Osteoblast (primary cell): ENCODE results near the gene CYP46A1. TPM values are rescaled to one million over a fixed set of nuclear protein-coding genes. Genes with fewer than 3 reads are reported as not detected.

Experiments used
- DNase-seq: peaks from one replicate; pipeline ENCODE4 v3.0.0; 2011; ENCODE audit warnings: low spot score, mixed read lengths; ENCODE audit not compliant: insufficient read length; ENCODE audit errors: missing footprints
- H2AFZ ChIP-seq: 2 replicates; pipeline ENCODE4 v1.6.0; 2011; ENCODE audit warnings: mild to moderate bottlenecking, low read length
- H3K27ac ChIP-seq: 2 replicates; pipeline ENCODE4 v1.5.1; 2011; ENCODE audit warnings: mild to moderate bottlenecking, low read depth, low read length, moderate library complexity
- H3K27me3 ChIP-seq: 2 replicates; pipeline ENCODE4 v1.6.0; 2012; ENCODE audit warnings: mild to moderate bottlenecking, control low read depth, inconsistent platforms, low read length, moderate library complexity; ENCODE audit not compliant: insufficient read depth
- H3K36me3 ChIP-seq: 2 replicates; pipeline ENCODE4 v1.5.1; 2011; ENCODE audit warnings: mild to moderate bottlenecking, low read length, control low read depth, moderate library complexity; ENCODE audit not compliant: insufficient read depth
- H3K4me1 ChIP-seq: 2 replicates; pipeline ENCODE4 v1.5.1; 2011; ENCODE audit warnings: mild to moderate bottlenecking, low read length, control low read depth, moderate library complexity; ENCODE audit not compliant: insufficient read depth
- H3K4me2 ChIP-seq: 2 replicates; pipeline ENCODE4 v1.6.0; 2011; ENCODE audit warnings: mild to moderate bottlenecking, low read length; ENCODE audit not compliant: insufficient read depth
- H3K4me3 ChIP-seq: fragments of 200-600 bp; sonication (generic); 3 replicates; pipeline ENCODE4 v1.5.1; 2012; ENCODE audit warnings: mild to moderate bottlenecking, low read length, inconsistent platforms; ENCODE audit not compliant: insufficient read depth
- H3K79me2 ChIP-seq: 2 replicates; pipeline ENCODE4 v1.6.0; 2012; ENCODE audit warnings: mild to moderate bottlenecking, low read length, control low read depth, inconsistent platforms; ENCODE audit not compliant: insufficient read depth
- H3K9me3 ChIP-seq: 2 replicates; pipeline ENCODE4 v1.5.1; 2011; ENCODE audit warnings: low read depth, low read length, control low read depth
- H4K20me1 ChIP-seq: 2 replicates; pipeline ENCODE4 v1.6.0; 2012; ENCODE audit warnings: mild to moderate bottlenecking, low read length, control low read depth; ENCODE audit not compliant: insufficient read depth
- total RNA-seq: library from RNA; depleted of rRNA; stranded (reverse); fragments of >200 nt; gene quantifications from 2 replicates; pipeline ENCODE4 v1.2.3, GENCODE V29; 2012
- TF ChIP-seq, protein P1 (sequence below): IDR thresholded peaks from 2 replicates; pipeline ENCODE4 v1.5.1; 2011; ENCODE audit warnings: mild to moderate bottlenecking, low read depth, low read length, moderate library complexity; ENCODE audit errors: extremely low read depth

Gene CYP46A1
- total RNA-seq, 1 donor, result 0.36 TPM

DNA sequence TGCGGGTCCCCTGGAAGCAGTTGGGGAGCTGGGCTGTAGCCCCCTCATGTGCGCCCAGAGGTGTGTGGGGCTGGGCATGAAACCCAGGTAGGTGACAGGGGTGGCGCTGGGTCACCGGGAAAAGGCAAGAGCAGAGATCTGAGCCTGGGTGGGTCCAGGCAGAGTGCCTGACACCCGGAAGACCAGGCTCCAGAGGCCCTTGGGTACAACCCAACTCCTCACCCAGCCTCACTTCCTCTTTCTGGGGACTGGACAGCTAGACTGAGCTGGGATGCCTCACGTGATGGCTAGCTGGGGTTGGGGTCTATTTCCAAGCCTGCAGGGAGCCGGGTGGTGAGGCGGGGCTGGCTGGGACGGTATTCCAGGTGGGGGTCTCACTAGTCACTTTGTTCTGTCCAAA, 16.3 kb upstream of the CYP46A1 start:
- DNase-seq, result no peak
- TF ChIP-seq, protein P1, sequence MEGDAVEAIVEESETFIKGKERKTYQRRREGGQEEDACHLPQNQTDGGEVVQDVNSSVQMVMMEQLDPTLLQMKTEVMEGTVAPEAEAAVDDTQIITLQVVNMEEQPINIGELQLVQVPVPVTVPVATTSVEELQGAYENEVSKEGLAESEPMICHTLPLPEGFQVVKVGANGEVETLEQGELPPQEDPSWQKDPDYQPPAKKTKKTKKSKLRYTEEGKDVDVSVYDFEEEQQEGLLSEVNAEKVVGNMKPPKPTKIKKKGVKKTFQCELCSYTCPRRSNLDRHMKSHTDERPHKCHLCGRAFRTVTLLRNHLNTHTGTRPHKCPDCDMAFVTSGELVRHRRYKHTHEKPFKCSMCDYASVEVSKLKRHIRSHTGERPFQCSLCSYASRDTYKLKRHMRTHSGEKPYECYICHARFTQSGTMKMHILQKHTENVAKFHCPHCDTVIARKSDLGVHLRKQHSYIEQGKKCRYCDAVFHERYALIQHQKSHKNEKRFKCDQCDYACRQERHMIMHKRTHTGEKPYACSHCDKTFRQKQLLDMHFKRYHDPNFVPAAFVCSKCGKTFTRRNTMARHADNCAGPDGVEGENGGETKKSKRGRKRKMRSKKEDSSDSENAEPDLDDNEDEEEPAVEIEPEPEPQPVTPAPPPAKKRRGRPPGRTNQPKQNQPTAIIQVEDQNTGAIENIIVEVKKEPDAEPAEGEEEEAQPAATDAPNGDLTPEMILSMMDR, result no peak
- H3K79me2 ChIP-seq, result no peaks in the 10 kb centered on the region
- H3K4me2 ChIP-seq, result no peak overlapping the region
- H3K36me3 ChIP-seq, result peaks cover 18% of the 10 kb centered on the region
- no peaks in the 10 kb centered on the region for H3K27me3 ChIP-seq
- no peak overlapping the region for H3K4me3 ChIP-seq
- H3K27ac ChIP-seq, result no peak overlapping the region
- H2AFZ ChIP-seq, result no peak overlapping the region
- H3K9me3 ChIP-seq, result no peaks in the 10 kb centered on the region
- H3K4me1 ChIP-seq, result peaks cover 17% of the 10 kb centered on the region
- no peaks in the 10 kb centered on the region for H4K20me1 ChIP-seq

DNA sequence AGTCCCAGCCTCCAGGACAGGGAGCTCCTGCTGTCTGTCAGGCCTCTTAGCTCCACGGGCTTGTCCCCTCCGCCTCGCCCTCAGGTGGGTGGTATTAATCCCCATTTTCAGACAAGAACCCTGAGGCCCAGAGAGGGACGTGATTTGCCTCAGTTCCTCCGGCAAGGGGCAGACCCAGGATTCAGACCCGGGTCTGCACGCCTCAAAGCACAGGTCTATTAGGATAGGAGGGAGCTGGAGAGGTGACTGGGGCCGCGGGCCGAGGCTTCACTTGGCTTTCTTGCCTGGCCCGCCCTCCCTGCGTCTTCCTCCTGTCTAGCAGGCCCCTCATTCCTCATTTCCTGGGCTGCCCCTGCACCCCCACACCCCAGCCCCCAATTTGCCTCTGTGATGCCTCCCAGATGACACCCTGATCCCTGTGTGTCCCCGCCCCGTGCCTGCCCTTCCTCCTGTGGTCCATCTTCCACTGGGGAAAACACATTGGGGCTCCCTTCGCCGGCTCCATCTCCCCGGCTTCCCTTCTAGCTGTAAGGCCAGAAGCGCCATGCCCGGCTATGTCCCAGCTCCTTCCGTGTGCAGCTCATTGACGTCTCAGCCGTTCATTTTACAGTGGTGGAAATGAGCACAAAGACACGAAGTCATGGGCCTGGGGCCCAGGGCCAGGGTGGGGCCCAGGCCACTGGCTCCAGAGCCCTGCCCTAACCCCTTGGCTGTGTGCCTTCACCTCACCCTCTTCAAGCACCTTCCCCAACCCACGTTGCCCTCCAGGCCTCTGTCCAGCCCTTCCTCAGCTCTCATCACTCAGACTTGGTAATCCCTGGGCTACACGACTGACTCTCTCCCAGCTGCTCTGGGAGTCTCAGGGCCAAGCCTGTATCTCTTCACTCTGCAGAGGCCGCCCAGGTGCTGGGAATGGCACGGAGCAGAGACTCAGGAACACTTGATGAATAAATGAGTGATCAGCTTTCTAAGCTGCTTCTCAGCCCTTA, 15.5 kb upstream of the CYP46A1 start:
- Histone ChIP-seq H3K79me2 (no peaks in the 10 kb centered on the region), H3K4me2 (no peak overlapping the region), H3K4me1 (peaks cover 17% of the 10 kb centered on the region), H3K4me3 (no peak overlapping the region), H3K27ac (no peak overlapping the region), H4K20me1 (no peaks in the 10 kb centered on the region), H3K27me3 (no peaks in the 10 kb centered on the region), H3K36me3 (peaks cover 10% of the 10 kb centered on the region), H2AFZ (no peak overlapping the region), H3K9me3 (no peaks in the 10 kb centered on the region)
- TF ChIP-seq, protein P1, result no peak
- peak; percentile 80 for DNase-seq

DNA sequence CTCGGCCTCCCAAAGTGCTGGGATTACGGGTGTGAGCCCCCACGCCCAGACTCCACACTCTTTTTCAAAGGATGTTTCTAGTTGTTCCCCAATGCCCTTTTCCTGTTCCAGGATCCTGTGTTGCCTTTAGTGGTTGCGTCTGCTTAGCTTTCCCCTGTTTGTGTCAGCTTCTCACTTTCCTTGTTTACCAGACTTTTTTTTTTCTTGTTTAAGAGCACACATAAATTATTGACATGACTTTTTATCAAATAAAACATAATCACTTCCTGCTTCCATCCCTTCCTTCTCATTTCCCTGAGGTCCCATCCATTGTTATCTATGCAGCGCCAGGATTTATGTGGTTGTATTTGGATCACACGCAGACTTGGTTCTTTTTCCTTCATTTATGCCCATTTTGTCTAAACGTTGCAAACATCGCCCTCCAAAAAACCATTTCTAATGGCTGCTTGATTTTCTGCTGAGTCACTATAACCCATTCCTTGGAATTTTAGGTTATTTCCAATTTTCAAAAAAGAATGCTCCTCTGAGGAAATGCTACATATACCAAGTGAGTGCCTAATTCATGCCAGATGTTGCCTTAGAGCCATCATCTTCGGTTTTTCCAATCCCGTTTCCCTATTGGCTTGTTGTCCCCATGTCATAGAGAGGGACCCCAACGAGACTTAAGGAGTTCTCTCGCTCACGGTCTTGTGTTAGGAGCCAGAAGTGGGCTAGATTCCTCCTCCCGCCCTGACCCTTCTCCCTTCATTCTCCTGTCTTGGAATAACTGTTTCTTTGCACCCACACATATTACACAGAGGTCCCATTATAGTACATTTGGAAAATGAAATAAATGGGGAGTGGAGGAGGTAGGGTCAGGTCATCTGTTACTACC, 13.5 kb upstream of the CYP46A1 start:
- no peaks in the 10 kb centered on the region for H3K79me2 ChIP-seq
- no peak overlapping the region for H2AFZ ChIP-seq
- peak overlapping the region; percentile 27 for H3K4me2 ChIP-seq
- peak overlapping the region; percentile 52 for H3K27ac ChIP-seq
- H3K9me3 ChIP-seq, result no peaks in the 10 kb centered on the region
- TF ChIP-seq, protein P1, result no peak
- no peaks in the 10 kb centered on the region for H4K20me1 ChIP-seq
- peak; percentile 91 for DNase-seq
- H3K4me1 ChIP-seq, result peaks cover 17% of the 10 kb centered on the region
- H3K27me3 ChIP-seq, result no peaks in the 10 kb centered on the region
- H3K4me3 ChIP-seq, result no peak overlapping the region
- peaks cover 8% of the 10 kb centered on the region for H3K36me3 ChIP-seq
